WERI-Rb-1 (cell line): ENCODE data around the gene VTI1B.

Experiments
- DNase-seq: peaks from one replicate; pipeline ENCODE4 v3.0.0-alpha.2; 2020
- H3K27ac ChIP-seq: fragments of 250-450 bp; sonication (Bioruptor Pico); 2 replicates; pipeline ENCODE4 v1.5.1; 2020; ENCODE audit warnings: mild to moderate bottlenecking, moderate library complexity
- H3K27me3 ChIP-seq: fragments of 250-450 bp; sonication (Bioruptor Pico); 2 replicates; pipeline ENCODE4 v1.5.1; 2021; ENCODE audit warnings: mild to moderate bottlenecking, low read depth, moderate library complexity; ENCODE audit not compliant: insufficient read depth, severe bottlenecking
- H3K36me3 ChIP-seq: fragments of 250-450 bp; sonication (Bioruptor Pico); 2 replicates; pipeline ENCODE4 v1.5.1; 2020; ENCODE audit warnings: mild to moderate bottlenecking, moderate library complexity
- H3K4me3 ChIP-seq: 2 replicates; pipeline ENCODE4 v1.5.1; 2011; ENCODE audit warnings: low read depth, mild to moderate bottlenecking, control low read depth, low read length
- H3K9me3 ChIP-seq: fragments of 250-450 bp; sonication (Bioruptor Pico); 2 replicates; pipeline ENCODE4 v1.5.1; 2021; ENCODE audit warnings: mild to moderate bottlenecking, moderate library complexity; ENCODE audit not compliant: severe bottlenecking
- TF ChIP-seq, protein P1 (sequence below): IDR thresholded peaks from 2 replicates; pipeline ENCODE4 v1.5.1; 2011; ENCODE audit warnings: low read depth, mild to moderate bottlenecking, control low read depth, inconsistent platforms, low read length

Gene VTI1B

DNA sequence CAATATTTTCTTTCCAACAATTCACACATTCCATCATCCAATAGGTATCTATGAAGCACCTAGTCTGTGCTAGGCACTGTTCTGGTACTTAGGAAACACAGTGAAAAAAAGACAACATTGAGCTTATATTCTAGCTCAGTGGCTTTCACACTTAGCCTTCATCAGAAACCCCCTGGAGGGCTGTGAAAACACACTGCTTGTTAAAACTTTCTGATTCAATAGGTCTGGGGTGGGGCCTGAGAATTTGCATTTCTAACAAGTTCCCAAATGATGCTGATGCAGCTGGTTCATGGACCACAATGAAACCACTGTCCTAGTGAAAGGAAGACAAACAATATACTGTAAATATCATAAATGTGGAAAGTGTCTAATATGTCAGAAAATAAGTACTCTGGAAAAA is 5.9 kb downstream of the VTI1B start:
- no peak overlapping the region for H3K27ac ChIP-seq
- DNase-seq: no peak
- no peak overlapping the region for H3K4me3 ChIP-seq

DNA sequence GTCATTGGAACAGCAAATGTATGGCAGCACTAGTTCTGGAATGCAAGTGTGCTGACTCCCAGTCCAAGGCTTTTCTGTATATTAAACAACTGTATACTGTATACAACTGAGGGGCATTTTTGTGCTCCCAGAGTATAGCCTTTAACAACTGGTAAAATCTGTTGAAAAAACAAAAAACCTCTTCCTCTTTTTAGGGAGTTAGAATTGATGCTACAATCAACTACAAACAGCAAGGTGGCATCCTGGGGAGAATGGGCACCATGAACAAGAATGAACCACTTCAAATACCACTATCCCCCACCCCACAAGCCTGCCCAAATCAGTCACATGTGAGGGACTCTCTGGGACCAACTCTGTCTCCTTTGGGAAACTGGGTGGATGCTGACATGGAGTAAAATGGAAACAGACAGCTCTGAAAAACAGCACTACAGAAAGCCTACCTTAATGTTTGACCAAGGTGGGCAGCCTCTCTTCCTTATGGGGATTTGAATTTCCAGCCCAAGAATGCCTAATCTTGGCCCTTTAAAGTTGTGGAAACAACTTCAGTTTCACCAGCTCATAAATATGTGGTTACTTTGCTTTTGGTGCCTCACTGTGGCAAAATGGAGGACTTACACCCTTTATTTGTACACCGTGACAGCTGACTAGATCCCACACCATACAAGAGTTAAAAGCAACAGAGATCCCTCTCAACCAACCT is 7.5 kb downstream of the VTI1B start:
- Histone ChIP-seq H3K4me3 (no peak overlapping the region), H3K27ac (no peak overlapping the region), H3K9me3 (no peaks in the 10 kb centered on the region), H3K27me3 (no peaks in the 10 kb centered on the region), H3K36me3 (no peaks in the 10 kb centered on the region; the same call in 1 of the 2 replicates)
- peak; percentile 25 for DNase-seq
- TF ChIP-seq, protein P1, sequence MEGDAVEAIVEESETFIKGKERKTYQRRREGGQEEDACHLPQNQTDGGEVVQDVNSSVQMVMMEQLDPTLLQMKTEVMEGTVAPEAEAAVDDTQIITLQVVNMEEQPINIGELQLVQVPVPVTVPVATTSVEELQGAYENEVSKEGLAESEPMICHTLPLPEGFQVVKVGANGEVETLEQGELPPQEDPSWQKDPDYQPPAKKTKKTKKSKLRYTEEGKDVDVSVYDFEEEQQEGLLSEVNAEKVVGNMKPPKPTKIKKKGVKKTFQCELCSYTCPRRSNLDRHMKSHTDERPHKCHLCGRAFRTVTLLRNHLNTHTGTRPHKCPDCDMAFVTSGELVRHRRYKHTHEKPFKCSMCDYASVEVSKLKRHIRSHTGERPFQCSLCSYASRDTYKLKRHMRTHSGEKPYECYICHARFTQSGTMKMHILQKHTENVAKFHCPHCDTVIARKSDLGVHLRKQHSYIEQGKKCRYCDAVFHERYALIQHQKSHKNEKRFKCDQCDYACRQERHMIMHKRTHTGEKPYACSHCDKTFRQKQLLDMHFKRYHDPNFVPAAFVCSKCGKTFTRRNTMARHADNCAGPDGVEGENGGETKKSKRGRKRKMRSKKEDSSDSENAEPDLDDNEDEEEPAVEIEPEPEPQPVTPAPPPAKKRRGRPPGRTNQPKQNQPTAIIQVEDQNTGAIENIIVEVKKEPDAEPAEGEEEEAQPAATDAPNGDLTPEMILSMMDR: peak; percentile 65

More for the DNA sequence above, 5.9 kb downstream of the VTI1B start:
- no peaks in the 10 kb centered on the region for H3K9me3 ChIP-seq
- TF ChIP-seq, protein P1: no peak
- no peaks in the 10 kb centered on the region for H3K27me3 ChIP-seq
- H3K36me3 ChIP-seq: no peaks in the 10 kb centered on the region

DNA sequence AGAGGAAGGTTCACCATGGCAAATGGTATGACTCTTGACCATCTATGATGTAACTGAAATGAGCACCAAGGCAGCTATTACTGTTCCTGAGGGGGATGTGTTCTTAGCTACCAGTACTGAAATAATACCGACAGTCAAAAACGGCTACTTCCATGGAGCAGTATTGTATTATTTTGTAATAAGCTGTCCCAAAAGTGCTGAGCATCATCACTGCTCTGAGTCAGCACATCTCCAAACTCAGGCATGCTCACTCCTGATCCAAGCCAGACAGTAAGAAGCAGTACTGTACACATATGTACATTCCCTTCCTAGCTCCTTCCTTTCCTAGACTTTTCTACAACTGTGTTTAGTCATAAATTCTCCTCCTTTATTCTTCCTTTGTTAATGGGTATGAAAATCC is 8.6 kb downstream of the VTI1B start:
- Histone ChIP-seq H3K36me3 (no peaks in the 10 kb centered on the region; the same call in 1 of the 2 replicates), H3K27ac (no peak overlapping the region), H3K4me3 (no peak overlapping the region), H3K9me3 (no peaks in the 10 kb centered on the region), H3K27me3 (no peaks in the 10 kb centered on the region)
- DNase-seq: no peak
- TF ChIP-seq, protein P1: no peak

- TF ChIP-seq, protein P1: no peak
- DNase-seq: no peak
- H3K27me3 ChIP-seq: no peaks in the 10 kb centered on the region
- no peaks in the 10 kb centered on the region for H3K9me3 ChIP-seq
- H3K4me3 ChIP-seq: no peak overlapping the region
- no peak overlapping the region for H3K27ac ChIP-seq
- H3K36me3 ChIP-seq: no peaks in the 10 kb centered on the region; the same call in 1 of the 2 replicates
Measured at GRCh38 chr14:67663633-67664032, 10.8 kb downstream of the VTI1B start.

DNA sequence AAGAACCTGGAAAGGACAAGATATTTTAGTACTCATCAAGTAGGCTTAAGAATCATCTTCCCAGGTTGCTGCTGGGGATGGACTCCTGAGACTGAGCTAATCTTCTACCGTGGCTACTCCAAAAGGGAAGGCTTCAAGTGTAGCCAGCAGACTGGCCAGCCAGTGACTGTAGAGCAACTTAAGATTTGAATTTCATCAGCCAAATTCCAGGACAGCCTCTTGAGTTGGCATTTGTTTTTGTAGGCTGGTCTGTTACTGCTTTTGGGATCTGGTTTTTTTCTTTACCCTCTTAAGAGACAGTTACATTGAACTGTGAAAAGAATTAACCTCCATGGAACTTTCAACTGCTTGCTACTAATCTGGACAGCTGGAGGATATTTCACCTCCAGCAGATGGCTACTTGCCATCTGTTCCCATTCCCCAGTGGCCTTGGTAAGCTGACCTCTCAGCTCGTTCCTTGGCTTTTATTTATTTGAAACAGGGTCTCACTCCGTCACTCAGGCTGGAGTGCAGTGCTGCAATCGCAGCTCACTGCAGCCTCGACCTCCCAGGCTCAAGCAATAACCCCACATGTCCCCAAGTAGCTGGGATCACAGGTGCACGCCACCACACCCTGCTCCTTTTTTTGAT is 20.7 kb downstream of the VTI1B start:
- Histone ChIP-seq H3K36me3 (peaks cover 67% of the 10 kb centered on the region), H3K27ac (peak overlapping the region; percentile 79)
- DNase-seq: peak; percentile 80

More for the DNA sequence above, 20.7 kb downstream of the VTI1B start:
- TF ChIP-seq, protein P1: no peak
- Histone ChIP-seq H3K27me3 (no peaks in the 10 kb centered on the region), H3K9me3 (no peaks in the 10 kb centered on the region), H3K4me3 (peak overlapping the region; percentile 4; the same call in 1 of the 2 replicates)
